AG04450 (cell line): Measurements from ENCODE around the gene PDE7B. TPM values are rescaled to one million over a fixed set of nuclear protein-coding genes. Genes with fewer than 3 reads are reported as not detected.

Experiments used
- CTCF ChIA-PET: fragments of 300-600, 350-600 bp; formaldehyde crosslinking; extraction: SDS; loops from one replicate; lab custom pipeline; 2022; ENCODE audit warnings: antibody characterized with exemption, inconsistent platforms; lab: Charles Lee
- POLR2A ChIA-PET: fragments of 350-600 bp; formaldehyde crosslinking; extraction: SDS; loops from one replicate; lab custom pipeline; 2021; ENCODE audit warnings: antibody characterized with exemption, inconsistent platforms; lab: Yijun Ruan, JAX
- DNase-seq: peaks from one replicate; pipeline ENCODE4 v3.0.0-alpha.2; 2011; ENCODE audit warnings: low read depth, low spot score
- H3K27ac ChIP-seq: one replicate; pipeline ENCODE4 v1.5.1; 2012; ENCODE audit warnings: low read depth, low read length, control low read depth
- H3K27me3 ChIP-seq: one replicate; pipeline ENCODE4 v1.6.0; 2012; ENCODE audit warnings: low read length; ENCODE audit not compliant: control insufficient read depth, insufficient read depth
- H3K4me3 ChIP-seq: 2 replicates; pipeline ENCODE4 v1.5.1; 2011; ENCODE audit warnings: mild to moderate bottlenecking, low read depth, low read length, control low read depth
- H3K9me3 ChIP-seq: 2 replicates; pipeline ENCODE4 v1.5.1; 2012; ENCODE audit warnings: low read length; ENCODE audit not compliant: control insufficient read depth, insufficient read depth
- polyA plus RNA-seq: library from polyadenylated mRNA; depleted of rRNA; stranded (reverse); fragments of >200 nt; gene quantifications from 2 replicates; pipeline ENCODE4 v1.2.3, GENCODE V29; 2011
- TF ChIP-seq, protein P1 (sequence below): IDR thresholded peaks from 2 replicates; pipeline ENCODE4 v1.5.1; 2011; ENCODE audit warnings: low read depth, low read length, control low read depth, inconsistent platforms

The PDE7B gene
- polyA plus RNA-seq, 1 experiment, result 17.4 TPM

DNA sequence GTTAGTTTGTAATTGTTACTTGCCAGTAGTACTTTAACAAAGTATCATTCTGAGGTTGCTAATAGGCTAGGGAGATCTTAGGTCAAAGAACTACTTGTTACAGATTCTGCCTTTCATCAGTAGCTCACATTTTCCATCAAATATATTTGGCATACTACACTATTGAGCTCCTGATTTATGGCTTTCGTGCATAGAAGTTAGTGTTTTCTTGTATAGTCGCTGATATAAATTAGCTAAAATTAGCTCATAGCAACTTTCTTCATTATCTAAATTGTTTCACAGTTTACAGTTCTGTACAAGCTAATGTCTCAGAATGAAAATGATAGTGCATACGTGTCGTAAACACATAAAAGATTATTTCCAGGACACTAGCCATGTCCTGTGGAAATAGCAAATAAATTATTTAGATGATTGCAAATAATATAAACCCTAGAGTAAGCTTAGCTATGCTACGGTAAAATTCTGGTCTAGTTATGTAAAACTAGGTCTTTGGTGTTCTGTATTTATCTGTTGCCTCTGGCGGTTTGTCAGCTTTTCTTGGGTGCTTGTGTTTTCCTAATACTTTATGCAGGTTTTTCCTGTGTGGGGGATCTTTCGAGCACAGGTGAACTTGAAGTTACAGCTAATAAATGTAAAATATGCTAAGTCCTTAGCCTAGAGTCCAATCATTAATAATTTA, 15.1 kb downstream of the PDE7B start:
- ChIA-PET CTCF (interaction anchor here (0.5 to 2.8 kb wide), 2 partner anchors 196 to 360 kb away, joined by 3 to 9 read pairs; no protein-coding TSS in a partner anchor), POLR2A (no interaction called here)
- Histone ChIP-seq H3K9me3 (no peaks in the 10 kb centered on the region), H3K4me3 (no peak overlapping the region), H3K27ac (no peak overlapping the region), H3K27me3 (no peaks in the 10 kb centered on the region)
- DNase-seq, result no peak
- TF ChIP-seq, protein P1, sequence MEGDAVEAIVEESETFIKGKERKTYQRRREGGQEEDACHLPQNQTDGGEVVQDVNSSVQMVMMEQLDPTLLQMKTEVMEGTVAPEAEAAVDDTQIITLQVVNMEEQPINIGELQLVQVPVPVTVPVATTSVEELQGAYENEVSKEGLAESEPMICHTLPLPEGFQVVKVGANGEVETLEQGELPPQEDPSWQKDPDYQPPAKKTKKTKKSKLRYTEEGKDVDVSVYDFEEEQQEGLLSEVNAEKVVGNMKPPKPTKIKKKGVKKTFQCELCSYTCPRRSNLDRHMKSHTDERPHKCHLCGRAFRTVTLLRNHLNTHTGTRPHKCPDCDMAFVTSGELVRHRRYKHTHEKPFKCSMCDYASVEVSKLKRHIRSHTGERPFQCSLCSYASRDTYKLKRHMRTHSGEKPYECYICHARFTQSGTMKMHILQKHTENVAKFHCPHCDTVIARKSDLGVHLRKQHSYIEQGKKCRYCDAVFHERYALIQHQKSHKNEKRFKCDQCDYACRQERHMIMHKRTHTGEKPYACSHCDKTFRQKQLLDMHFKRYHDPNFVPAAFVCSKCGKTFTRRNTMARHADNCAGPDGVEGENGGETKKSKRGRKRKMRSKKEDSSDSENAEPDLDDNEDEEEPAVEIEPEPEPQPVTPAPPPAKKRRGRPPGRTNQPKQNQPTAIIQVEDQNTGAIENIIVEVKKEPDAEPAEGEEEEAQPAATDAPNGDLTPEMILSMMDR, result no peak

DNA sequence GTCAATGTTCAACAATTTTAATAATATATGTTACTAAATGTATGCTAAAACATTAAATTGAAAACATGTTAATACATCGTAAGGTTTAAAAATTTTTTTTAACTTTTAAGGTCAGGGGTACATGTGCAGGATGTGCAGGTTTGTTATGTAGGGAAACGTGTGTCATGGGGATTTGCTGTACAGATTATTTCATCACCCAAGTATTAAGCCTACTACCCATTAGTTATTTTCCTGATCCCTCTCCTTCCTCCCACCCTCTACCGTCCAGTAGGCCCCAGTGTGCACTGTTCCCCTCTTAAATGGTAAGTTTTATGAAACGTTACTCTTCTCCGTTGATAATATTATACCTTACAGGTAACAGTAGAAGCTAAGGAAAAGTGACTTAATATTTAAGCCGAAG, 15.8 kb downstream of the PDE7B start:
- ChIA-PET POLR2A (no interaction called here), CTCF (interaction anchor here (0.5 to 2.8 kb wide), 2 partner anchors 359 to 434 kb away, joined by 4 to 9 read pairs; no protein-coding TSS in a partner anchor)
- no peak overlapping the region for H3K4me3 ChIP-seq
- no peak for DNase-seq
- H3K27me3 ChIP-seq, result no peaks in the 10 kb centered on the region
- H3K9me3 ChIP-seq, result no peaks in the 10 kb centered on the region
- no peak overlapping the region for H3K27ac ChIP-seq
- TF ChIP-seq, protein P1, result no peak

DNA sequence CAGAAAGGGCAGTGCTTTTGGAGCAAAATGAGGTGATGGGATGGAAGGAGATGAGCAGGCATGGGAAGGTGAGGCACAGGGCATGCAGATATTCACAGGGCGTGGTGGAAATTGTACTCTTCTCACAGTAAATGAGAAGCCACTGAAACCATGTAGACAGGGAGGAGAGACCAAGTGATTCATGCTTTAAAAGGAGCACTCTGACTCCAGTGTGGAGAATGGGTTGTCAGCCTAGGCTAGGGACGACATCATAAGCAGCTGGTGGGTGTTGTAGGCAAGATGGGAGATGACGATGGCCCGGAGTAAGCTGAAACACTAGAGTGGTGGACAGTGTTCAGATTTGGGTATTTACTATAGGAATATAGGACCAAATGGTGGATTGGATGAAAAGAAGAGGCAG, 18.4 kb downstream of the PDE7B start:
- POLR2A ChIA-PET, result no interaction called here
- no peak for DNase-seq
- CTCF ChIA-PET, result interaction anchor here (2.7 kb wide), 1 partner anchor 357 kb away, joined by 9 read pairs; no protein-coding TSS in a partner anchor
- Histone ChIP-seq H3K27me3 (no peaks in the 10 kb centered on the region), H3K27ac (no peak overlapping the region), H3K9me3 (no peaks in the 10 kb centered on the region), H3K4me3 (no peak overlapping the region)
- TF ChIP-seq, protein P1, result no peak

DNA sequence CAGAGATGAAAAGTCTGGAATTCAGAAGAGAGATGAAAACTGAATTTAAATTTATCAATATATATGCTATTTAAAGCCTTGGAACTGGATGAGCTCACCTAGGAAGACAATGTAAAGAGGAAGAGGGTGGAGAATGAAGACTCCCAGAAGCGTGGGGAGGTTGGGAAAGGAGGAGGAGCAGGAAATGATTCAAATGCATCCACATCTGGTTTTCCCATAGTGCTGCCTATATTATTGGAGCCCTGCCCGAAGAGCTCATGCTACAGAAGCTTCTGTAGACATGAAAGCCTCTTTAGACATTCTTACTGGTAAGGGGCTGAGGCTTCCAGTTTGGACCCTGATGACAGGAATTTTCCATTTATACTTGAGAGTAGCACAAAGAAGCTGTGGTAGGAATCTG, 19.2 kb downstream of the PDE7B start:
- POLR2A ChIA-PET, result no interaction called here
- Histone ChIP-seq H3K9me3 (no peaks in the 10 kb centered on the region), H3K27ac (no peak overlapping the region), H3K27me3 (no peaks in the 10 kb centered on the region), H3K4me3 (no peak overlapping the region)
- no peak for DNase-seq
- TF ChIP-seq, protein P1, result no peak
- CTCF ChIA-PET, result interaction anchor here (2.7 kb wide), 1 partner anchor 356 kb away, joined by 9 read pairs; no protein-coding TSS in a partner anchor

DNA sequence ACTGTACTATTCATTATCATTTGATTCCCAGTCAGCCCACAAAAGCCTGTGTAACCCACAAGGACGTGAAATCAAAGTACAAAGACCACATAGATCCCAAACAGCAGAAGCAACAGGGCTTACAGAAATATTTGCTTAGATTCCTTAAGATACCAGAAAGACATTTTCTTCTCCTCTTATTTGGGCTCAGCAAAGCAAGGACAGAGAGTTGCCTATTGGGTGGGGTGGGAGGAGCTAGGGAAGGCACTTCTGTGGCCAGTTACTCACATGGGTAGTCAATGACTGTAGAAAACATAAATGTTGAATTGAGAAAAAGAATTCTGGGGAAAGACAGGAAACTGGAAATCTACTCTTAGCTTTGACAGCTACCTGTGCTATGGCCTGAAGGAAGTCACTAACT, 19.8 kb downstream of the PDE7B start:
- Histone ChIP-seq H3K4me3 (no peak overlapping the region), H3K27me3 (no peaks in the 10 kb centered on the region), H3K27ac (no peak overlapping the region), H3K9me3 (no peaks in the 10 kb centered on the region)
- CTCF ChIA-PET, result interaction anchor here (2.7 kb wide), 1 partner anchor 355 kb away, joined by 9 read pairs; no protein-coding TSS in a partner anchor
- TF ChIP-seq, protein P1, result no peak
- POLR2A ChIA-PET, result no interaction called here
- no peak for DNase-seq
